ENCODE measurements around the gene CDH9.

Gene CDH9

DNA sequence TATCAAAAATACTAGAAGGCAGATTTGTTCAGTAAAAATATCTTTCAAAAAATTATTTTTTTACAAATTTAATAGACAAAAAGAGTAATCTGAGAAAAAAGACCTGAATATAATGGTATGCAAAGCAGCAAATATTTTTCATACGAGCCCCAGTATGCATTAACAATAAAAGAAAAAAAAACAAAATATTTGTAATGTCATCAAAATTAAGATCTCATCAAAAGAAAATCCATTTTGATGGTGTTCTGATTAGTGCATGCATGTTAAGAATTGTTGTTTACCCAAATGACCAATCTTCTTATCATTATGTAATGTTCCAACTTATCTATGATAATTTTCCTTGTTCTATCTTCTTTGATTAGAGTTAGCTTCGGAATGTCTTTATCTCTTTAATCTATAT is 106.1 kb downstream of the CDH9 start:
- TF ChIP-seq, protein P1, sequence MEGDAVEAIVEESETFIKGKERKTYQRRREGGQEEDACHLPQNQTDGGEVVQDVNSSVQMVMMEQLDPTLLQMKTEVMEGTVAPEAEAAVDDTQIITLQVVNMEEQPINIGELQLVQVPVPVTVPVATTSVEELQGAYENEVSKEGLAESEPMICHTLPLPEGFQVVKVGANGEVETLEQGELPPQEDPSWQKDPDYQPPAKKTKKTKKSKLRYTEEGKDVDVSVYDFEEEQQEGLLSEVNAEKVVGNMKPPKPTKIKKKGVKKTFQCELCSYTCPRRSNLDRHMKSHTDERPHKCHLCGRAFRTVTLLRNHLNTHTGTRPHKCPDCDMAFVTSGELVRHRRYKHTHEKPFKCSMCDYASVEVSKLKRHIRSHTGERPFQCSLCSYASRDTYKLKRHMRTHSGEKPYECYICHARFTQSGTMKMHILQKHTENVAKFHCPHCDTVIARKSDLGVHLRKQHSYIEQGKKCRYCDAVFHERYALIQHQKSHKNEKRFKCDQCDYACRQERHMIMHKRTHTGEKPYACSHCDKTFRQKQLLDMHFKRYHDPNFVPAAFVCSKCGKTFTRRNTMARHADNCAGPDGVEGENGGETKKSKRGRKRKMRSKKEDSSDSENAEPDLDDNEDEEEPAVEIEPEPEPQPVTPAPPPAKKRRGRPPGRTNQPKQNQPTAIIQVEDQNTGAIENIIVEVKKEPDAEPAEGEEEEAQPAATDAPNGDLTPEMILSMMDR (IDR thresholded peaks at IDR 0.05; ENCODE audit: control insufficient read depth, insufficient read depth, low read depth, low read length, missing control alignments): no peak
- no peak overlapping the region for H3K4me3 ChIP-seq (ENCODE audit: control insufficient read depth, low read depth, low read length)
- no peak for DNase-seq (ENCODE audit: low read depth)

DNA sequence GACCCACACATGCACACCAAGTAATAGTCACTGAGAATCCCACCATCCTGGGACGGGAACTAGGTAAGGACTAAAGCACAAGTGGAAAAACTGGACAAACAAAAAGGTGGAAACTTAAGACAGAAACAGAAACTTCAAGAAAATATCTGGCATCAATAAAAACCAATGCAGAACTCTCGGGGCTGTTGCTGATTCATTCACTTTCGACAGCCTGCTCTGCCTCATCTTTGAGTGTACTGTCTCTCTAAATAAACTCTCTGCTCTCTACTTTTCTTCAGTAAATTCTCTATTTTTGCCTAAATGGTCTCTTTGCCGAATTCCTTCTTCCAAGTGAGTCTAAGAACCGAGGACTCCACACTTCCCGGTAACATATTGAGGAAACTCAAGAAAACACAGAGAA is 116.9 kb downstream of the CDH9 start:
- TF ChIP-seq, protein P1 (IDR thresholded peaks at IDR 0.05; ENCODE audit: control insufficient read depth, insufficient read depth, low read depth, low read length, missing control alignments): no peak
- no peak overlapping the region for H3K4me3 ChIP-seq (ENCODE audit: control insufficient read depth, low read depth, low read length)
- no peak for DNase-seq (ENCODE audit: low read depth)

DNA sequence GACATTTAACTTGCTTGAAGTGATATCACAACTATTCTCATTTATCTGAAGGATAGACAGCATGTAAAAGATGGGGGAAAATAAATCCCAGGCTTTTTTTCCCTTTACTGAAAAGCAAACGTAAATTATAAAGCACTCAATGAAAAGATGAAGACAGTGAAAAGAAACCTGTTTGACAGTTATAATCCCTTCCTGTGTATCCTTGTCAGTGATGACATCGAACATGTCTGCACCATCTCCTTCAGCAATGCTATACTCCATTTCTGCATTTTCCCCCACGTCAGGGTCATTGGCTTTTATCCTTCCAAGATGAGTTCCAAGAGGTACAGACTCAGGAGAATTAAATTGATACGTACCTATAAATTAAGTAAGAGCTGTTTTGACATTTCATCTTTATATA is 134.9 kb downstream of the CDH9 start:
- DNase-seq (ENCODE audit: low read depth): no peak
- TF ChIP-seq, protein P1 (IDR thresholded peaks at IDR 0.05; ENCODE audit: control insufficient read depth, insufficient read depth, low read depth, low read length, missing control alignments): no peak
- H3K4me3 ChIP-seq (ENCODE audit: control insufficient read depth, low read depth, low read length): no peak overlapping the region

DNA sequence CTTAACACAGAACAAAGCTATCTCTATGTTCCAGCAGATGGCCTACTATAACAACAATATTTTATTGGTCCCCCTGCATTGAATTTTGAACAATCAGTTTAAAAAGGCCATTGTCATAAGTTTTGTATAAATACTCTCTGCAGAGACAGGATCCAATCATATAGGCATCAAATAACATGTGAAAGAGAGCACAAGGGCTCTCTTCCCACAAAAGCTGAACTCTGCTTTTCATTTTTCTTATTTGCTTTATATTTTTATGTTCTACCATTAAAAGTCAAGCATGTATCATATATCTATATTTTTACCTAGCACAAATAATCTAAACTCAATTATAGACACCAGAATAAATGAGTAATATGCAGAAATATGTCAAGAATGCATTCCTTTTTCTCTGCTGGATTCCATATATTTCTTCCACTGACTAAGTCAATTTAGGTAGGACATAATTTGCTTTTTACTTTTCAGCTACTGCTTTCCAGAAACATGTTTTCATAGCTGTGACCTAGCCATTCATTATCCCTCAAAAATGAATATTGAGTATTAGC is 143.6 kb downstream of the CDH9 start:
- no peak for DNase-seq (ENCODE audit: low read depth)
- TF ChIP-seq, protein P1 (IDR thresholded peaks at IDR 0.05; ENCODE audit: control insufficient read depth, insufficient read depth, low read depth, low read length, missing control alignments): no peak

DNA sequence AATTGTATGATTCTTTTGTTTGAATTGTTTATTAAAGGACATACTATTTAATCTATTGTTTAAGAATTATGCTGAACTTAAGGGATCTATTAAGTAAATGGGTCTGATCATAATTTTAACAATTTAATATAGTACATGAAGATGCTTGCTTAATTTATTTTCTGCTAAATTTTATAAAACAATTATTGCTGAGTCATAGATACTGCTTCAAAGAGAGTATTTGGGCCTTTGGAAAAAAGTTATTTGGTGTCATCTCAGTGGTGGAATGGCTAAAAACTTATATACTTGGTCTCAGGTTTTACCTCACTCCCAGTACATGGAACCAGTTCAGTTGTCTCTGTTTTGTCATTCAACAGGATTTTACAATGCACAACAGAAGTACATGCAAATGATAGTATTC is 145.3 kb downstream of the CDH9 start:
- no peak for DNase-seq (ENCODE audit: low read depth)
- H3K4me3 ChIP-seq (ENCODE audit: control insufficient read depth, low read depth, low read length): no peak overlapping the region
- TF ChIP-seq, protein P1 (IDR thresholded peaks at IDR 0.05; ENCODE audit: control insufficient read depth, insufficient read depth, low read depth, low read length, missing control alignments): no peak

More for the DNA sequence above, 143.6 kb downstream of the CDH9 start:
- H3K4me3 ChIP-seq (ENCODE audit: control insufficient read depth, low read depth, low read length): no peak overlapping the region

DNA sequence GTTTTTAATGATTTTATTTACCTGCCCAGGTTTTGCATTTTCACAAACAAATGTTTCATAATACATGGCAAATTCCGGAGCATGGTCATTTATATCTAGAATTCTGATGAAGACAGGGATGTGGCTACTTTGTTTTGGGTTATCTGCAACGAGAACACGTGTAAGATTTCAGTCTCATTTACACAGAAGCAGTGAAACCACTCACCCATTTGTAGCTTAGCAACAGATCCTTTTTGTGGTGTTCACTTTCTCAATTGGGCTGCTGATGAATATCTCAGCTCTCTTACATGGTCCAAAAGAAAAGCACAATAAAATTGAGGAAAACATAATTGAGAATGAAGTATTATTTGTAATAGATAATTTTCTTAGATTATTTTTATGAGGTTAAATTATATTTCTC is 148.6 kb downstream of the CDH9 start:
- TF ChIP-seq, protein P1 (IDR thresholded peaks at IDR 0.05; ENCODE audit: control insufficient read depth, insufficient read depth, low read depth, low read length, missing control alignments): no peak
- no peak overlapping the region for H3K4me3 ChIP-seq (ENCODE audit: control insufficient read depth, low read depth, low read length)
- no peak for DNase-seq (ENCODE audit: low read depth)

DNA sequence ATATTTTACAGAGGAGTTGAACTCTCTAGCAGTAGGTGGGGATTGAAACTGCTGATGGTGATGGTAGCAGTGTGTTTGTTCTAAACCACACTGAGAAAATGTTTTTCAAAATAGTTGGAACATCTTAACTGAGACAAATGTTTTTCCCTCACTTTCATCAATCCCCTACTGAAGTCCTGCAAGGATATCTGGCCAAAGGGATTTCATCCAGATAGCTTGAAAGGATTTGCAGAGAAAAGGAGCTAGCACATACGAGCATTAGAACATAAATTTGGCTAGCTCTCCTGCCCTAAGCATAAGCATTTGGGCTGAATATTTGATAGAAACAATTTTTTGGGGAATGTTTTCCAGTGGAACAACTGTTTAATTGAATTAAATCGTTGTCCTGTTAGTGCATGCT is 153.9 kb downstream of the CDH9 start:
- DNase-seq (ENCODE audit: low read depth): no peak
- H3K4me3 ChIP-seq (ENCODE audit: control insufficient read depth, low read depth, low read length): no peak overlapping the region
- TF ChIP-seq, protein P1 (IDR thresholded peaks at IDR 0.05; ENCODE audit: control insufficient read depth, insufficient read depth, low read depth, low read length, missing control alignments): no peak

All from AG09309 (cell line).